ENCODE results near the gene TFEC.
"Not testable (repeated sequence)": the region's sequence is repeated elsewhere in the genome, so short reads cannot be mapped to it uniquely, and the experiment has no call there.

TFEC gene

DNA sequence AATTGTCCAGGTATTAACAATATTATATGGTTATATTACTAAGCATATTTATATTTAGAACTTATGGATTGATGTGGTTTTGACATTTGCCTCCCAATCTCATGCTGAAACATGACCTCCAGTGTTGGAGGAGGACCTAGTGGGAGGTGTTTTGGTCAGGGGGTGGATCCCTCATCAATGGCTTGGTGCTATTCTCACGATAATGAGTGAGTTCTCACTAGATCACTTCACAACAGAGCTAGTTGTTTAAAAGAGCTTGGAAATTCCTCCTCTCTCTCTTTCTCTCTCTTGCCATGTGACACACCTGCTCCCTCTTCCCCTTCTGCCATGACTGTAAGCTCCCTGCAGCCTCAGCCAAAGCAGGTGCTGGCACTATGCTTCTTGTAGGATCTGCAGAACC is 19.0 kb downstream of the TFEC start:
- no peaks in the 10 kb centered on the region for H3K4me1 ChIP-seq
- no peak for DNase-seq
- no peaks in the 10 kb centered on the region for H3K36me3 ChIP-seq
- no peak overlapping the region for H3K4me3 ChIP-seq (ENCODE audit: low read depth, low read length)
- no peaks in the 10 kb centered on the region for H3K27me3 ChIP-seq
- no peaks in the 10 kb centered on the region for H3K9me3 ChIP-seq
- TF ChIP-seq CTCF (IDR thresholded peaks at IDR 0.05; ENCODE audit: low read depth, low read length): no peak

DNA sequence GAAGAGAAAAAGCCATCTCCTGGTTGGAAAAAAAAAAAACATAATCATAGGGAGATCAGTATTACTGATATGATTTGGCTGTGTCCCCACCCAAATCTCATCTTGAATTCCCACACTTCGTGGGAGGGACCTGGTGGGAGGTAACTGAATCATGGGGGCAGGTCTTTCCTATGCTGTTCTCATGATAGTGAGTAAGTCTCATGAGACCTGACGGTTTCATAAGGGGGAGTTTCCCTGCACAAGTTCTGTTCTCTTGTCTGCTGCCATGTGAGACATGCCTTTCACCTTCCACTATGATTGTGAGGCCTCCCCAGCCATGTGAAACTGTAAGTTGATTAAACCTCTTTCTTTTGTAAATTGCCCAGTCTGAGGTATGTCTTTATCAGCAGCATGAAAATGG is 25.8 kb downstream of the TFEC start:
- H3K36me3 ChIP-seq; H3K4me1 ChIP-seq; DNase-seq; H3K9me3 ChIP-seq; H3K4me3 ChIP-seq (ENCODE audit: low read depth, low read length); H3K27me3 ChIP-seq: not testable (repeated sequence)

- no peaks in the 10 kb centered on the region for H3K36me3 ChIP-seq
- DNase-seq: no peak
- no peak for TF ChIP-seq CTCF (IDR thresholded peaks at IDR 0.05; ENCODE audit: low read depth, low read length)
- H3K4me3 ChIP-seq (ENCODE audit: low read depth, low read length): no peak overlapping the region
- H3K4me1 ChIP-seq: no peaks in the 10 kb centered on the region
- peaks cover 4% of the 10 kb centered on the region; the same call in 1 of the 2 replicates for H3K9me3 ChIP-seq
- H3K27me3 ChIP-seq: no peaks in the 10 kb centered on the region
Measured at GRCh38 chr7:115997221-115997620, 33.3 kb downstream of the TFEC start.

- no peak for DNase-seq
- peaks cover 4% of the 10 kb centered on the region; the same call in 1 of the 2 replicates for H3K9me3 ChIP-seq
Measured at GRCh38 chr7:115995701-115996100, 34.9 kb downstream of the TFEC start.

GRCh38 chr7:115988401-115988800 is 42.2 kb downstream of the TFEC start:
- Histone ChIP-seq H3K9me3 (no peaks in the 10 kb centered on the region), H3K4me3 (ENCODE audit: low read depth, low read length) (no peak overlapping the region), H3K4me1 (no peaks in the 10 kb centered on the region), H3K36me3 (no peaks in the 10 kb centered on the region), H3K27me3 (no peaks in the 10 kb centered on the region)
- no peak for DNase-seq
- no peak for TF ChIP-seq CTCF (IDR thresholded peaks at IDR 0.05; ENCODE audit: low read depth, low read length)

More at GRCh38 chr7:115995701-115996100, 34.9 kb downstream of the TFEC start:
- no peak for TF ChIP-seq CTCF (IDR thresholded peaks at IDR 0.05; ENCODE audit: low read depth, low read length)
- Histone ChIP-seq H3K4me3 (ENCODE audit: low read depth, low read length) (no peak overlapping the region), H3K4me1 (no peaks in the 10 kb centered on the region), H3K36me3 (no peaks in the 10 kb centered on the region), H3K27me3 (no peaks in the 10 kb centered on the region)

DNA sequence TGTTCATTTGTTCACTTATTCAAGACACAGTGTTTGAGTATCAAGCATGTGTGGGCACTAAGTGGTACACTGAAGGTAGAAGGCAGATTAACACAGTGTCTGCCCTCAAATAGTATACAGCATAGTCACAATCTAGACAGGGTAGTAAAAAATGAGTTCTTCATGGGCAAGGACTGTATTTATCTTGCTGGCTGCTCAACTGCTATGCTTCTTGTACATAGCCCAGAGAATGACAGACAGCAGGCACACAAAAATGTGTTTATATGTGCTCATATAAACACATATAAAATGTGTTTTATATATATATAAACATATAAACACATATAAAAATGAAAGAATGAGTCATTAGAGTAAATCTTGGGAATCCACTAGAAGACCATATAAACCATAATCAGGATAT is 43.1 kb downstream of the TFEC start:
- no peak for DNase-seq
- Histone ChIP-seq H3K27me3 (no peaks in the 10 kb centered on the region), H3K4me3 (ENCODE audit: low read depth, low read length) (no peak overlapping the region), H3K36me3 (no peaks in the 10 kb centered on the region), H3K4me1 (no peaks in the 10 kb centered on the region), H3K9me3 (no peaks in the 10 kb centered on the region)
- TF ChIP-seq CTCF (IDR thresholded peaks at IDR 0.05; ENCODE audit: low read depth, low read length): no peak

DNA sequence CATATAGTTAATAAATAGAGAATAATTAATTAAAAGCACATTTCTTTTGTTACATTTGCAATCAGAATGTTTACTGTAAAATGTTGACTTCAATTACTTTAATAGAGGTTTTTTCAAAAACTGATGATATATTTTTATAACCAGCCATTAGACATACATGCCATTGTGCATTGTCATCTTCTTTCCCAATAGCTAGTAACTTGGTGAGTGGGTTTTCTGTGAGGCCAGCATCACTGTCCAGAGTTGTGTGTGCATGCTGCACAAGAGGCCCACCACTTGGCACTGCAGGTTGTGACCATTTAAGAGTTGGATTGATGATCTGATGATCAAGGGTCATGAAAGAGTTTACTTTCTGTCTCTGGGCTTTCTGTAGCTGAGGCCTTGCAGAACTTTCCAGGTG is 46.5 kb downstream of the TFEC start:
- TF ChIP-seq CTCF (IDR thresholded peaks at IDR 0.05; ENCODE audit: low read depth, low read length): no peak
- DNase-seq: no peak
- no peak overlapping the region for H3K4me3 ChIP-seq (ENCODE audit: low read depth, low read length)

More for the DNA sequence above, 46.5 kb downstream of the TFEC start:
- Histone ChIP-seq H3K9me3 (no peaks in the 10 kb centered on the region), H3K36me3 (no peaks in the 10 kb centered on the region), H3K27me3 (no peaks in the 10 kb centered on the region), H3K4me1 (no peaks in the 10 kb centered on the region)

Measured in BE2C (cell line).